A549 (cell line): ENCODE measurements around the gene ADAMTS20. TPM values are rescaled to one million over a fixed set of nuclear protein-coding genes. Genes with fewer than 3 reads are reported as not detected.

Source experiments
- ATAC-seq, 2 experiments: fragments of 200-7000 bp in 1 of 2; fragments of >200 bp in 1 of 2; cut with Nextera tagmentation in 1 of 2; cut with Tn5 transposase in 1 of 2; 3 replicates each; pipeline versions ENCODE4 v1.8.0 to v1.9.1; 2018 to 2020; ENCODE audit warnings: mild to moderate bottlenecking in 1 of 2, moderate library complexity in 1 of 2
- CTCF ChIA-PET: fragments of 300-600 bp; sonication (Branson Sonifier 250); formaldehyde crosslinking; extraction: SDS; loops from one replicate; lab custom pipeline; 2021; ENCODE audit warnings: antibody characterized with exemption, inconsistent platforms; lab: Yijun Ruan, JAX
- POLR2A ChIA-PET: fragments of 350-600 bp; formaldehyde crosslinking; extraction: SDS; loops from one replicate; lab custom pipeline; 2021; ENCODE audit warnings: antibody characterized with exemption, inconsistent platforms; lab: Yijun Ruan, JAX
- DNase-seq, 2 experiments: peaks; one replicate each; pipeline versions ENCODE4 v3.0.0 to v3.0.0-alpha.2; 2011 to 2016; ENCODE audit warnings: low read depth in 1 of 2, low spot score in 1 of 2
- FAIRE-seq: peaks from 2 replicates; lab custom pipeline; 2011; peaks lifted over from hg19 to GRCh38; lab: Jason Lieb, UNC
- H3K27ac ChIP-seq, 2 experiments: fragments of >200 bp; sonication (Bioruptor Twin); formaldehyde crosslinking; 3 replicates each; pipeline ENCODE4 v1.5.1; 2016 to 2017
- H3K4me1 ChIP-seq: fragments of >200 bp; sonication (Bioruptor Twin); formaldehyde crosslinking; 3 replicates; pipeline ENCODE4 v1.6.1; 2016
- H3K4me2 ChIP-seq: fragments of >200 bp; sonication (Bioruptor Twin); formaldehyde crosslinking; 3 replicates; pipeline ENCODE4 v1.6.1; 2016
- H3K4me3 ChIP-seq: fragments of >200 bp; sonication (Bioruptor Twin); formaldehyde crosslinking; 3 replicates; pipeline ENCODE4 v1.5.1; 2016
- H3K9me3 ChIP-seq: fragments of >200 bp; sonication (Bioruptor Twin); formaldehyde crosslinking; 3 replicates; pipeline ENCODE4 v1.6.1; 2016
- CHD4 ChIP-seq: fragments of 200-600 bp; sonication (generic); IDR thresholded peaks from 2 replicates; pipeline ENCODE4 v1.6.1; 2016; ENCODE audit warnings: antibody characterized with exemption, mild to moderate bottlenecking, borderline replicate concordance
- FOSL2 ChIP-seq, 2 experiments: fragments of 450-650 bp in 1 of 2; fragments of >200 bp in 1 of 2; sonication (Bioruptor Twin) in 1 of 2; formaldehyde crosslinking; IDR thresholded peaks; 2 replicates each; pipeline versions ENCODE4 v1.5.0 to v1.6.1; 2016 to 2020; ENCODE audit warnings: mild to moderate bottlenecking in 1 of 2, moderate library complexity in 1 of 2
- FOXS1 ChIP-seq: fragments of 250-450 bp; sonication (Bioruptor Pico); IDR thresholded peaks from 2 replicates; pipeline ENCODE4 v1.5.0; 2020; ENCODE audit warnings: mild to moderate bottlenecking, moderate library complexity
- GATA3 ChIP-seq: IDR thresholded peaks from 2 replicates; pipeline ENCODE4 v1.6.1; 2012; ENCODE audit warnings: borderline replicate concordance
- HDAC2 ChIP-seq: fragments of 200-600 bp; sonication (generic); IDR thresholded peaks from 2 replicates; pipeline ENCODE4 v1.6.1; 2016
- HOXA7 ChIP-seq: fragments of 250-450 bp; sonication (Bioruptor Pico); IDR thresholded peaks from 2 replicates; pipeline ENCODE4 v1.5.0; 2020; ENCODE audit warnings: mild to moderate bottlenecking, moderate library complexity
- HOXB13 ChIP-seq: fragments of 250-450 bp; sonication (Bioruptor Pico); IDR thresholded peaks from 2 replicates; pipeline ENCODE4 v1.5.0; 2020; ENCODE audit warnings: low read depth, mild to moderate bottlenecking, moderate library complexity
- HOXB5 ChIP-seq: fragments of 250-450 bp; sonication (Bioruptor Pico); IDR thresholded peaks from 2 replicates; pipeline ENCODE4 v1.5.0; 2020; ENCODE audit warnings: mild to moderate bottlenecking, moderate library complexity
- JUN ChIP-seq, 2 experiments: fragments of >200 bp; sonication (Bioruptor Twin); formaldehyde crosslinking; IDR thresholded peaks; 2 replicates in 1 of 2; 3 replicates in 1 of 2; pipeline ENCODE4 v1.6.1; 2016 to 2017
- JUNB ChIP-seq: fragments of >200 bp; sonication (Bioruptor Twin); formaldehyde crosslinking; IDR thresholded peaks from 2 replicates; pipeline ENCODE4 v1.6.1; 2016
- KDM1A ChIP-seq: fragments of 200-600 bp; sonication (generic); IDR thresholded peaks from 2 replicates; pipeline ENCODE4 v1.6.1; 2016; ENCODE audit warnings: low read depth, mild to moderate bottlenecking
- MAFK ChIP-seq: fragments of 450-650 bp; IDR thresholded peaks from 2 replicates; pipeline ENCODE4 v1.6.1; 2014; ENCODE audit not compliant: partially characterized antibody
- MAZ ChIP-seq: fragments of 150-350 bp; IDR thresholded peaks from 2 replicates; pipeline ENCODE4 v1.6.1; 2014; ENCODE audit warnings: antibody characterized with exemption, low read depth, low read length, borderline replicate concordance
- NPAS2 ChIP-seq: fragments of 250-450 bp; sonication (Bioruptor Pico); IDR thresholded peaks from 2 replicates; pipeline ENCODE4 v1.8.0; 2022; ENCODE audit warnings: mild to moderate bottlenecking, moderate library complexity, borderline replicate concordance
- NR3C1 ChIP-seq: fragments of >200 bp; sonication (Bioruptor Twin); formaldehyde crosslinking; IDR thresholded peaks from 3 replicates; pipeline ENCODE4 v1.6.1; 2017
- POLR2AphosphoS2 ChIP-seq: conservative IDR thresholded peaks from 2 replicates; pipeline ENCODE4 v1.6.1; 2012; ENCODE audit warnings: low read length, improper control_type of control experiment, inconsistent platforms
- RARB ChIP-seq: fragments of 250-450 bp; sonication (Bioruptor Pico); IDR thresholded peaks from 2 replicates; pipeline ENCODE4 v1.8.0; 2021; ENCODE audit warnings: mild to moderate bottlenecking, moderate library complexity
- RCOR1 ChIP-seq: fragments of 150-350 bp; IDR thresholded peaks from 2 replicates; pipeline ENCODE4 v1.6.1; 2014; ENCODE audit warnings: antibody characterized with exemption, low read length, low read depth
- ZSCAN20 ChIP-seq: fragments of 250-450 bp; sonication (Bioruptor Pico); IDR thresholded peaks from 2 replicates; pipeline ENCODE4 v1.8.0; 2022; ENCODE audit warnings: mild to moderate bottlenecking, moderate library complexity
- WGBS: methylation state at CpG from one replicate; pipeline ENCODE4 v1.1.6; 2017; ENCODE audit errors: missing lambda C conversion rate; 5-methylcytosine and 5-hydroxymethylcytosine counted together
- polyA plus RNA-seq, 4 experiments: library from polyadenylated mRNA; depleted of rRNA in 3 of 4; stranded (reverse); fragments of >200 nt; fragmentation: RNase III in 1 of 4; extraction: RNeasy Plus Mini Kit Qiagen cat#74134 plus additional on column Dnase treatment in 1 of 4; gene quantifications; 2 replicates in 3 of 4; 3 replicates in 1 of 4; pipeline ENCODE4 v1.2.3, GENCODE V29; 2011 to 2017
- TF ChIP-seq, protein P1 (sequence below): IDR thresholded peaks from 2 replicates; pipeline ENCODE4 v1.6.1; 2012
- TF ChIP-seq, protein P2 (sequence below): IDR thresholded peaks from 2 replicates; pipeline ENCODE4 v1.6.1; 2012
- TF ChIP-seq, protein P3 (sequence below): fragments of 450-650 bp; IDR thresholded peaks from 2 replicates; pipeline ENCODE4 v1.6.1; 2014; ENCODE audit warnings: antibody characterized with exemption
- TF ChIP-seq, protein P4 (sequence below): fragments of 250-450 bp; sonication (Bioruptor Pico); IDR thresholded peaks from 2 replicates; pipeline ENCODE4 v1.5.0; 2021; ENCODE audit warnings: mild to moderate bottlenecking, moderate library complexity, borderline replicate concordance
- TF ChIP-seq, protein P5 (sequence below): fragments of >200 bp; sonication (Bioruptor Twin); formaldehyde crosslinking; IDR thresholded peaks from 2 replicates; pipeline ENCODE4 v1.6.1; 2016

Gene ADAMTS20
- polyA plus RNA-seq, 2 of the 4 experiments (the other 2 are of a cell fraction): not detected

DNA sequence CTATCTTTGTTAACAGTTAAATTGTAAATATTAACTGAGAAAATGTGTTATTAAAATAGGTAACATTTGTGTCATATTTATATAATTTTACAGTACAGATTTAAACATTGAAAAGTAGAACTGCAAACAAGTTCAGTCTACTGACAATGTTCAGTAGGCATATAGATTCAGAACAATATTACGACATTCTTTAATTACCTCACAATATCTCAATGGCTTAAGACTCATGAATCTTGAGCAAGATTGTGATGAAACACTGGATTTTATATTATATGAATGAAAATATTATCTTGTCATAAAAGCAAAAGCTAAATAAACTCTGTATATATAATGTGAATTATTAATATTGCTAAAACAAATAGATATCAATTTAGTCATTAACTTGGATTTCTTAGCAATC lies 194.9 kb downstream of the ADAMTS20 start:
- H3K4me3 ChIP-seq: no peak overlapping the region

DNA sequence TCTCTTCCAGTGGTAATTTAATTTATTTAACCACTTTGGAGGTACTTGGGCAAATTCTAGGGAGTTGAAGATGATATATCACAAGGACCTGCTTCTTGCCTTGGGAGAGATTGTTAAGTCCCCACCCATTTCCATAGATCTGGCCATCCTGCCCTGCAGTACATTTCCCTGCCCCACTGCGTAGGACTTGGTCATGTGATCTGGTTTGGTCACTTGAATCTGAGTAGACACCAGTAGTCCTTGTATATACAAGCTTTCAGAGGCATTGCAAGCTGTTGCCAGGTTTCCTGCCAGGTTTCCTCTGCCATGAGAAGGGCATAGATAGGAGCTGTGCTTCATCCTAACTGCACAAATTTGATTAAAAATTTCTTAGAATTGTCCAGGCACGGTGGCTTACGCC lies 200.0 kb downstream of the ADAMTS20 start:
- ChIA-PET POLR2A (no interaction called here), CTCF (no interaction called here)
- TF ChIP-seq KDM1A (no peak), MAZ (no peak), ZSCAN20 (CRISPR knock-in tag) (no peak), JUNB (no peak), HOXB5 (CRISPR knock-in tag) (no peak), RARB (CRISPR knock-in tag) (no peak), GATA3 (no peak), RCOR1 (no peak), JUN (IDR thresholded peaks at IDR 0.05) (no peak), HOXA7 (CRISPR knock-in tag) (no peak), MAFK (no peak), POLR2AphosphoS2 (no peak), FOSL2 (IDR thresholded peaks at IDR 0.05) (no peak), FOSL2 (CRISPR knock-in tag; IDR thresholded peaks at IDR 0.05) (no peak), NR3C1 (no peak), HOXB13 (CRISPR knock-in tag) (no peak)
- TF ChIP-seq, protein P1, sequence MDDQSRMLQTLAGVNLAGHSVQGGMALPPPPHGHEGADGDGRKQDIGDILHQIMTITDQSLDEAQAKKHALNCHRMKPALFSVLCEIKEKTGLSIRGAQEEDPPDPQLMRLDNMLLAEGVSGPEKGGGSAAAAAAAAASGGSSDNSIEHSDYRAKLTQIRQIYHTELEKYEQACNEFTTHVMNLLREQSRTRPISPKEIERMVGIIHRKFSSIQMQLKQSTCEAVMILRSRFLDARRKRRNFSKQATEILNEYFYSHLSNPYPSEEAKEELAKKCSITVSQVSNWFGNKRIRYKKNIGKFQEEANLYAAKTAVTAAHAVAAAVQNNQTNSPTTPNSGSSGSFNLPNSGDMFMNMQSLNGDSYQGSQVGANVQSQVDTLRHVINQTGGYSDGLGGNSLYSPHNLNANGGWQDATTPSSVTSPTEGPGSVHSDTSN: no peak
- TF ChIP-seq, protein P2, sequence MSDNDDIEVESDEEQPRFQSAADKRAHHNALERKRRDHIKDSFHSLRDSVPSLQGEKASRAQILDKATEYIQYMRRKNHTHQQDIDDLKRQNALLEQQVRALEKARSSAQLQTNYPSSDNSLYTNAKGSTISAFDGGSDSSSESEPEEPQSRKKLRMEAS: no peak
- TF ChIP-seq, protein P3, sequence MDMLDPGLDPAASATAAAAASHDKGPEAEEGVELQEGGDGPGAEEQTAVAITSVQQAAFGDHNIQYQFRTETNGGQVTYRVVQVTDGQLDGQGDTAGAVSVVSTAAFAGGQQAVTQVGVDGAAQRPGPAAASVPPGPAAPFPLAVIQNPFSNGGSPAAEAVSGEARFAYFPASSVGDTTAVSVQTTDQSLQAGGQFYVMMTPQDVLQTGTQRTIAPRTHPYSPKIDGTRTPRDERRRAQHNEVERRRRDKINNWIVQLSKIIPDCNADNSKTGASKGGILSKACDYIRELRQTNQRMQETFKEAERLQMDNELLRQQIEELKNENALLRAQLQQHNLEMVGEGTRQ: no peak
- TF ChIP-seq, protein P4, sequence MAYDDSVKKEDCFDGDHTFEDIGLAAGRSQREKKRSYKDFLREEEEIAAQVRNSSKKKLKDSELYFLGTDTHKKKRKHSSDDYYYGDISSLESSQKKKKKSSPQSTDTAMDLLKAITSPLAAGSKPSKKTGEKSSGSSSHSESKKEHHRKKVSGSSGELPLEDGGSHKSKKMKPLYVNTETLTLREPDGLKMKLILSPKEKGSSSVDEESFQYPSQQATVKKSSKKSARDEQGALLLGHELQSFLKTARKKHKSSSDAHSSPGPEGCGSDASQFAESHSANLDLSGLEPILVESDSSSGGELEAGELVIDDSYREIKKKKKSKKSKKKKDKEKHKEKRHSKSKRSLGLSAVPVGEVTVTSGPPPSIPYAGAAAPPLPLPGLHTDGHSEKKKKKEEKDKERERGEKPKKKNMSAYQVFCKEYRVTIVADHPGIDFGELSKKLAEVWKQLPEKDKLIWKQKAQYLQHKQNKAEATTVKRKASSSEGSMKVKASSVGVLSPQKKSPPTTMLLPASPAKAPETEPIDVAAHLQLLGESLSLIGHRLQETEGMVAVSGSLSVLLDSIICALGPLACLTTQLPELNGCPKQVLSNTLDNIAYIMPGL: no peak

More for the DNA sequence above, 194.9 kb downstream of the ADAMTS20 start:
- H3K4me1 ChIP-seq: no peaks in the 10 kb centered on the region
- POLR2A ChIA-PET: no interaction called here
- ATAC-seq: no peak
- TF ChIP-seq FOXS1 (no peak), MAZ (no peak), HDAC2 (no peak), NPAS2 (CRISPR knock-in tag) (no peak), FOSL2 (IDR thresholded peaks at IDR 0.05) (no peak), FOSL2 (CRISPR knock-in tag; IDR thresholded peaks at IDR 0.05) (no peak), CHD4 (no peak)
- TF ChIP-seq, protein P5, sequence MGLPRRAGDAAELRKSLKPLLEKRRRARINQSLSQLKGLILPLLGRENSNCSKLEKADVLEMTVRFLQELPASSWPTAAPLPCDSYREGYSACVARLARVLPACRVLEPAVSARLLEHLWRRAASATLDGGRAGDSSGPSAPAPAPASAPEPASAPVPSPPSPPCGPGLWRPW: no peak
- TF ChIP-seq, protein P1: no peak
- TF ChIP-seq, all 56 proteins: peak for 0
- Histone ChIP-seq H3K4me2 (no peak overlapping the region), H3K9me3 (no peaks in the 10 kb centered on the region), H3K27ac (no peak overlapping the region)
- CTCF ChIA-PET: no interaction called here
- WGBS: 26% methylated on average over 1 of the region's 1 CpG
- FAIRE-seq (no peak), DNase-seq (no peak)

More for the DNA sequence above, 200.0 kb downstream of the ADAMTS20 start:
- Histone ChIP-seq H3K27ac (no peak overlapping the region), H3K4me3 (no peak overlapping the region), H3K9me3 (no peaks in the 10 kb centered on the region), H3K4me2 (no peak overlapping the region), H3K4me1 (no peaks in the 10 kb centered on the region)
- 3% methylated on average over 3 of the region's 3 CpGs for WGBS
- DNase-seq (no peak), FAIRE-seq (no peak), ATAC-seq (no peak)
